Panc1 (cell line): ENCODE data around the gene CYP27C1. TPM values are rescaled to one million over a fixed set of nuclear protein-coding genes. Genes with fewer than 3 reads are reported as not detected.

Experiments
- ATAC-seq: fragments of 200-7000 bp; cut with Tn5 transposase; 2 replicates; pipeline ENCODE4 v1.9.1; 2020; ENCODE audit warnings: mild to moderate bottlenecking, moderate library complexity
- BruUV-seq: library from RNA; stranded (reverse); fragments of 400-500 nt; replicated peaks from 2 replicates; lab custom pipeline; 2021; lab: Mats Ljungman, UMichigan
- CTCF ChIA-PET: fragments of 300-600 bp; sonication (Branson Sonifier 250); formaldehyde crosslinking; loops from one replicate; lab custom pipeline; 2022; ENCODE audit warnings: antibody characterized with exemption; lab: Charles Lee
- POLR2A ChIA-PET: fragments of 300-600 bp; sonication (Branson Sonifier 250); formaldehyde crosslinking; loops from one replicate; lab custom pipeline; 2022; ENCODE audit warnings: antibody characterized with exemption; lab: Charles Lee
- DNase-seq: peaks from one replicate; pipeline ENCODE4 v3.0.0-alpha.2; 2010; ENCODE audit warnings: low read depth, low spot score
- H3K27ac ChIP-seq: 2 replicates; pipeline ENCODE4 v1.5.1; 2011; ENCODE audit warnings: mild to moderate bottlenecking, low read length, inconsistent platforms
- H3K27me3 ChIP-seq: fragments of 200-500 bp; sonication (Bioruptor generic); 2 replicates; pipeline ENCODE4 v1.6.0; 2014; ENCODE audit warnings: low read length, inconsistent platforms; ENCODE audit not compliant: control insufficient read depth, insufficient read depth
- H3K36me3 ChIP-seq: fragments of 200-500 bp; sonication (Bioruptor generic); 2 replicates; pipeline ENCODE4 v1.5.1; 2014; ENCODE audit warnings: inconsistent platforms, mild to moderate bottlenecking, low read length, moderate library complexity; ENCODE audit not compliant: control insufficient read depth, insufficient read depth
- H3K4me1 ChIP-seq: 2 replicates; pipeline ENCODE4 v1.5.1; 2011; ENCODE audit warnings: inconsistent platforms, mild to moderate bottlenecking, low read length, moderate library complexity; ENCODE audit not compliant: control insufficient read depth, insufficient read depth
- H3K4me3 ChIP-seq, 2 experiments: 2 replicates each; pipeline ENCODE4 v1.5.1; 2011 to 2012; ENCODE audit warnings: low read depth in 2 of 2, low read length in 2 of 2, mild to moderate bottlenecking in 2 of 2, inconsistent platforms in 1 of 2, moderate library complexity in 1 of 2
- H3K9me3 ChIP-seq: fragments of 200-500 bp; sonication (Bioruptor generic); 2 replicates; pipeline ENCODE4 v1.5.1; 2014; ENCODE audit warnings: low read depth, mild to moderate bottlenecking, inconsistent platforms, low read length, moderate library complexity; ENCODE audit not compliant: control insufficient read depth, insufficient read depth
- SIN3A ChIP-seq: IDR thresholded peaks from 2 replicates; pipeline ENCODE4 v1.6.1; 2012; ENCODE audit warnings: low read depth, mild to moderate bottlenecking, low read length, moderate library complexity, borderline replicate concordance; ENCODE audit not compliant: insufficient read depth
- TCF7L2 ChIP-seq: IDR thresholded peaks from 2 replicates; pipeline ENCODE4 v1.6.1; 2011; ENCODE audit warnings: mild to moderate bottlenecking, low read depth, low read length, inconsistent platforms
- in situ Hi-C: cut with HindIII; loops from 2 replicates; pipeline ENCODE4 v1.10.0; 2016; ENCODE audit warnings: low sequenced_read_pairs, low pct_unique_long_range_greater_than_20kb
- intact Hi-C: fragments of 100-400 bp; cut with micrococcal nuclease; formaldehyde crosslinking; loops from one replicate; pipeline ENCODE4 v1.10.0; 2022; ENCODE audit not compliant: unreplicated experiment
- total RNA-seq: library from RNA; stranded (reverse); gene quantifications from one replicate; pipeline ENCODE4 v1.2.1, GENCODE V29; 2021; ENCODE audit not compliant: unreplicated experiment
- TF ChIP-seq, protein P1 (sequence below), 2 experiments: IDR thresholded peaks; 2 replicates each; pipeline ENCODE4 v1.6.1; 2011 to 2012; ENCODE audit warnings: low read depth in 2 of 2, control low read depth in 1 of 2, low read length in 1 of 2, mild to moderate bottlenecking in 1 of 2, moderate library complexity in 1 of 2; ENCODE audit not compliant: insufficient read depth in 1 of 2
- TF ChIP-seq, protein P2 (sequence below): fragments of 450-650 bp; IDR thresholded peaks from 2 replicates; pipeline ENCODE4 v1.5.1; 2017; ENCODE audit warnings: mild to moderate bottlenecking

CYP27C1 gene
- total RNA-seq, 1 experiment from 2014 or later = 5.7 TPM

DNA sequence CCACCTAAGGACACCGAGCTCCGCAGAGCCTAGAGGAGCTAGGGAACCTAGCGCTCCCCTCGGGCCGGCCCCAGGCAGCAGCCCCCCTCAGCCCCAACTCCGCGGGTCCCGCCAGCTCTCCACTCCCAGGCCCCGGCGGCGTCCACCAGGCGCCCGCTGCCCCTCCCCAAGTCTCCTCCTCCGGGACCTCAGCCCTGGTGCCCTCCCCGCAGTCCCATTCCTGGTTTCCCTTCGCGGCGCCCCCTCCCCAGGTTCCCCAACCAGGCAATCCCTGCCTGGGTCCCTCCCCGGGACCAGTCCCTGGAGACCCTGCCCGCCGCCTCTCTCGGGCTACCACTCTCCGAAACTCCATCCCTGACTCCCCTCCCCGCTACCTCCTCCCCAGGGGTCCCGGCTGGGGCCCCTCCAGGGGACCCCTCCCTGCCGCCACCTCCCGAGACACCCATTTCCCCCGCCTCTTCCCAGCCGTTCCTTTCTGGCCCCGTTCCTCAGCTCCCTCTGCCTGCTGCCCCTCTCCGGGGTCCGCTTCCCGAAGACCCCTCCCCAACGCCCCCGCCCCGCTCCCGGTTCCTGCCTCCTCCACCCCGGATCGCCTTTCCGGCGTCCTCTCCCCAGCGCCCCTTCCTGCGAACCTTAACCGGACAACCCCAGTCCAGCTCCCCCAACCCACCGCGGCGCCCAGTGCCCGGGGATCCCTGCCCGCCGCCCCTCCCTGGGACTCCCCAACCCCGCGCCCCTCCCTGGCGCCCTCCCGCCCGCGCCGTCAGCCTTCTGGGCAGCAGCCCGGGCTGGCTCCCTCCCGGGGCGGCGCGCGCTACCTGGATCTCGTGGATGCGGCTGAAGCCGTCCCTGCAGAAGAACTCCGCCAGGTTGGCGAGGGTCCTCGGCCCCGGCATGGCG lies 678 bp downstream of the CYP27C1 start:
- H3K4me1 ChIP-seq = peaks cover 17% of the 10 kb centered on the region
- intact Hi-C loops (no loop called here), in situ Hi-C loops (no loop called here)
- peak overlapping the region; percentile 61 to 74 for H3K4me3 ChIP-seq
- no TSS peak for BruUV-seq
- H3K27ac ChIP-seq = peak overlapping the region; percentile 90
- DNase-seq = no peak
- H3K9me3 ChIP-seq = peaks cover 6% of the 10 kb centered on the region; the same call in 1 of the 2 replicates
- ATAC-seq = peak; percentile 43
- H3K27me3 ChIP-seq = no peaks in the 10 kb centered on the region
- no peaks in the 10 kb centered on the region for H3K36me3 ChIP-seq
- ChIA-PET CTCF (no interaction called here), POLR2A (interaction anchor here (0.7 kb wide), 1 partner anchor 531 kb away, joined by 5 read pairs; no protein-coding TSS in a partner anchor)
- TF ChIP-seq SIN3A (0 out of 2 replicates have a peak, but pooled peaks have one; percentile 22), TCF7L2 (no peak)

DNA sequence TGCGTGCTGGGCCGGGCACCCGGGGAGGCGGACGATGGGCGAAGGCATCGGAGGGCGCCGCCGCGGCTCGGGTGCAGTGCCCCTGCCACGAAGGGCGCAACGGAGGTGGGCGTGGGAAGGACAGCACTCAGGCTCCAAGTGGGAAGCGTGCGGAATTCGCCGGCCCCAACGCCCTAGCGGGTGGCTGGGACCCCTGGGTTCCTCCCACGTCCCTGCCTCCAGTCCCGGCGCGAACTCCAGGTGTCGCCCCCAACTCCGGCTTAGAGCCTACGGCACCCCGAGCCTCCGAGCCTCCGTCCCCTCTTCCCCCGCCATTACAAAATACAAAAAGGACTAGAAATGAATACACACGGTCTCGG lies 1.3 kb downstream of the CYP27C1 start:
- peaks cover 17% of the 10 kb centered on the region for H3K4me1 ChIP-seq
- no peaks in the 10 kb centered on the region for H3K36me3 ChIP-seq
- ATAC-seq (peak; percentile 57), DNase-seq (no peak)
- no peak for TF ChIP-seq TCF7L2
- TF ChIP-seq, protein P1, sequence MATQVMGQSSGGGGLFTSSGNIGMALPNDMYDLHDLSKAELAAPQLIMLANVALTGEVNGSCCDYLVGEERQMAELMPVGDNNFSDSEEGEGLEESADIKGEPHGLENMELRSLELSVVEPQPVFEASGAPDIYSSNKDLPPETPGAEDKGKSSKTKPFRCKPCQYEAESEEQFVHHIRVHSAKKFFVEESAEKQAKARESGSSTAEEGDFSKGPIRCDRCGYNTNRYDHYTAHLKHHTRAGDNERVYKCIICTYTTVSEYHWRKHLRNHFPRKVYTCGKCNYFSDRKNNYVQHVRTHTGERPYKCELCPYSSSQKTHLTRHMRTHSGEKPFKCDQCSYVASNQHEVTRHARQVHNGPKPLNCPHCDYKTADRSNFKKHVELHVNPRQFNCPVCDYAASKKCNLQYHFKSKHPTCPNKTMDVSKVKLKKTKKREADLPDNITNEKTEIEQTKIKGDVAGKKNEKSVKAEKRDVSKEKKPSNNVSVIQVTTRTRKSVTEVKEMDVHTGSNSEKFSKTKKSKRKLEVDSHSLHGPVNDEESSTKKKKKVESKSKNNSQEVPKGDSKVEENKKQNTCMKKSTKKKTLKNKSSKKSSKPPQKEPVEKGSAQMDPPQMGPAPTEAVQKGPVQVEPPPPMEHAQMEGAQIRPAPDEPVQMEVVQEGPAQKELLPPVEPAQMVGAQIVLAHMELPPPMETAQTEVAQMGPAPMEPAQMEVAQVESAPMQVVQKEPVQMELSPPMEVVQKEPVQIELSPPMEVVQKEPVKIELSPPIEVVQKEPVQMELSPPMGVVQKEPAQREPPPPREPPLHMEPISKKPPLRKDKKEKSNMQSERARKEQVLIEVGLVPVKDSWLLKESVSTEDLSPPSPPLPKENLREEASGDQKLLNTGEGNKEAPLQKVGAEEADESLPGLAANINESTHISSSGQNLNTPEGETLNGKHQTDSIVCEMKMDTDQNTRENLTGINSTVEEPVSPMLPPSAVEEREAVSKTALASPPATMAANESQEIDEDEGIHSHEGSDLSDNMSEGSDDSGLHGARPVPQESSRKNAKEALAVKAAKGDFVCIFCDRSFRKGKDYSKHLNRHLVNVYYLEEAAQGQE (IDR thresholded peaks at IDR 0.05; ENCODE audit: insufficient read depth in 1 of 2, low read depth in 2 of 2, low read length in 1 of 2) = 0 out of 4 replicates have a peak, but pooled peaks of 1 of the 2 experiments have one; percentile 26
- TF ChIP-seq, protein P2, sequence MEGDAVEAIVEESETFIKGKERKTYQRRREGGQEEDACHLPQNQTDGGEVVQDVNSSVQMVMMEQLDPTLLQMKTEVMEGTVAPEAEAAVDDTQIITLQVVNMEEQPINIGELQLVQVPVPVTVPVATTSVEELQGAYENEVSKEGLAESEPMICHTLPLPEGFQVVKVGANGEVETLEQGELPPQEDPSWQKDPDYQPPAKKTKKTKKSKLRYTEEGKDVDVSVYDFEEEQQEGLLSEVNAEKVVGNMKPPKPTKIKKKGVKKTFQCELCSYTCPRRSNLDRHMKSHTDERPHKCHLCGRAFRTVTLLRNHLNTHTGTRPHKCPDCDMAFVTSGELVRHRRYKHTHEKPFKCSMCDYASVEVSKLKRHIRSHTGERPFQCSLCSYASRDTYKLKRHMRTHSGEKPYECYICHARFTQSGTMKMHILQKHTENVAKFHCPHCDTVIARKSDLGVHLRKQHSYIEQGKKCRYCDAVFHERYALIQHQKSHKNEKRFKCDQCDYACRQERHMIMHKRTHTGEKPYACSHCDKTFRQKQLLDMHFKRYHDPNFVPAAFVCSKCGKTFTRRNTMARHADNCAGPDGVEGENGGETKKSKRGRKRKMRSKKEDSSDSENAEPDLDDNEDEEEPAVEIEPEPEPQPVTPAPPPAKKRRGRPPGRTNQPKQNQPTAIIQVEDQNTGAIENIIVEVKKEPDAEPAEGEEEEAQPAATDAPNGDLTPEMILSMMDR = no peak; the same call in 1 of the 2 replicates
- TF ChIP-seq SIN3A = peak; percentile 52; the same call in 1 of the 2 replicates
- no peaks in the 10 kb centered on the region for H3K27me3 ChIP-seq
- intact Hi-C loops = no loop called here
- H3K9me3 ChIP-seq = peaks cover 6% of the 10 kb centered on the region; the same call in 1 of the 2 replicates
- in situ Hi-C loops = no loop called here
- BruUV-seq = no TSS peak
- ChIA-PET POLR2A (no interaction called here), CTCF (no interaction called here)
- H3K4me3 ChIP-seq = peak overlapping the region; percentile 61 to 74
- H3K27ac ChIP-seq = peak overlapping the region; percentile 90
